WTC11 (cell line): ENCODE results near the gene ANKRD66. TPM values are rescaled to one million over a fixed set of nuclear protein-coding genes. Genes with fewer than 3 reads are reported as not detected.

Experiments used
- ATAC-seq: fragments of 200-7000 bp; cut with Tn5 transposase; 2 replicates; pipeline ENCODE4 v1.10.0; 2021; ENCODE audit warnings: mild to moderate bottlenecking, moderate library complexity
- CTCF ChIA-PET: fragments of 300-600 bp; sonication (Branson Sonifier 250); formaldehyde crosslinking; loops from one replicate; lab custom pipeline; 2021; ENCODE audit warnings: antibody characterized with exemption; lab: Charles Lee
- POLR2A ChIA-PET: fragments of 350-600 bp; sonication (Branson Sonifier 250); formaldehyde crosslinking; loops from one replicate; lab custom pipeline; 2021; ENCODE audit warnings: antibody characterized with exemption; lab: Charles Lee
- DNase-seq: peaks from one replicate; pipeline ENCODE4 v3.0.0; 2021; ENCODE audit warnings: low spot score
- H3K27ac Mint-ChIP-seq: 2 replicates; pipeline ENCODE4 v1.8.0; 2021; ENCODE audit warnings: mixed read lengths
- H3K27me3 Mint-ChIP-seq: 2 replicates; pipeline ENCODE4 v1.8.0; 2021; ENCODE audit warnings: low read depth, mild to moderate bottlenecking, moderate library complexity, mixed read lengths
- H3K36me3 Mint-ChIP-seq: 2 replicates; pipeline ENCODE4 v1.8.0; 2021; ENCODE audit warnings: mixed read lengths
- H3K4me1 Mint-ChIP-seq: 2 replicates; pipeline ENCODE4 v1.8.0; 2022; ENCODE audit warnings: mixed read lengths
- H3K4me3 Mint-ChIP-seq: 2 replicates; pipeline ENCODE4 v1.8.0; 2021; ENCODE audit warnings: mild to moderate bottlenecking, moderate library complexity, mixed read lengths
- H3K9me3 Mint-ChIP-seq: 2 replicates; pipeline ENCODE4 v1.8.0; 2021; ENCODE audit warnings: mixed read lengths
- AR ChIP-seq: fragments of 250-450 bp; sonication (Bioruptor Pico); IDR thresholded peaks from 2 replicates; pipeline ENCODE4 v1.9.0; 2021; ENCODE audit warnings: mild to moderate bottlenecking
- ATF6 ChIP-seq: sonication (generic); formaldehyde crosslinking; IDR thresholded peaks from 2 replicates; pipeline ENCODE4 v1.8.1; 2023; ENCODE audit warnings: mild to moderate bottlenecking, missing genetic modification reagents
- E2F5 ChIP-seq: sonication (generic); formaldehyde crosslinking; IDR thresholded peaks from 2 replicates; pipeline ENCODE4 v1.8.1; 2022; ENCODE audit warnings: mild to moderate bottlenecking, moderate library complexity, missing genetic modification reagents
- ESRRA ChIP-seq: sonication (generic); formaldehyde crosslinking; IDR thresholded peaks from 2 replicates; pipeline ENCODE4 v1.8.1; 2022; ENCODE audit warnings: mild to moderate bottlenecking, missing genetic modification reagents, borderline replicate concordance
- GTF2I ChIP-seq: fragments of 250-450 bp; sonication (Bioruptor Pico); conservative IDR thresholded peaks from 2 replicates; pipeline ENCODE4 v1.4.0; 2021; ENCODE audit warnings: mild to moderate bottlenecking
- IRF2 ChIP-seq: sonication (generic); formaldehyde crosslinking; IDR thresholded peaks from 2 replicates; pipeline ENCODE4 v1.8.0; 2022; ENCODE audit warnings: low read depth, missing genetic modification reagents, borderline replicate concordance
- NR1H2 ChIP-seq: sonication (generic); formaldehyde crosslinking; IDR thresholded peaks from 2 replicates; pipeline ENCODE4 v1.9.0; 2021; ENCODE audit warnings: mild to moderate bottlenecking, moderate library complexity, missing genetic modification reagents
- RELA ChIP-seq: sonication (generic); formaldehyde crosslinking; IDR thresholded peaks from 2 replicates; pipeline ENCODE4 v1.8.1; 2022; ENCODE audit warnings: missing genetic modification reagents, mild to moderate bottlenecking, borderline replicate concordance
- SMAD3 ChIP-seq: sonication (generic); formaldehyde crosslinking; IDR thresholded peaks from 2 replicates; pipeline ENCODE4 v1.8.0; 2022; ENCODE audit warnings: missing genetic modification reagents, mild to moderate bottlenecking, borderline replicate concordance
- TP53 ChIP-seq: sonication (generic); formaldehyde crosslinking; IDR thresholded peaks from 2 replicates; pipeline ENCODE4 v1.8.1; 2023; ENCODE audit warnings: mild to moderate bottlenecking, missing genetic modification reagents
- USF2 ChIP-seq: sonication (generic); formaldehyde crosslinking; IDR thresholded peaks from 2 replicates; pipeline ENCODE4 v1.8.1; 2023; ENCODE audit warnings: mild to moderate bottlenecking, missing genetic modification reagents, moderate library complexity
- ZNF232 ChIP-seq: sonication (generic); formaldehyde crosslinking; IDR thresholded peaks from 2 replicates; pipeline ENCODE4 v1.8.0; 2022; ENCODE audit warnings: mild to moderate bottlenecking, missing genetic modification reagents
- ZNF263 ChIP-seq: sonication (generic); formaldehyde crosslinking; IDR thresholded peaks from 2 replicates; pipeline ENCODE4 v1.8.1; 2022; ENCODE audit warnings: low read depth, mild to moderate bottlenecking, moderate library complexity, missing genetic modification reagents
- ZNF532 ChIP-seq: fragments of 250-450 bp; sonication (Bioruptor Pico); IDR thresholded peaks from 2 replicates; pipeline ENCODE4 v1.9.0; 2021; ENCODE audit warnings: mild to moderate bottlenecking, borderline replicate concordance
- total RNA-seq: library from RNA; stranded (reverse); gene quantifications from 3 replicates; pipeline ENCODE4 v1.2.3, GENCODE V29; 2021
- TF ChIP-seq, protein P1 (sequence below): sonication (generic); formaldehyde crosslinking; IDR thresholded peaks from 2 replicates; pipeline ENCODE4 v1.8.1; 2023; ENCODE audit warnings: mild to moderate bottlenecking, missing genetic modification reagents, borderline replicate concordance
- TF ChIP-seq, protein P2 (sequence below): sonication (generic); formaldehyde crosslinking; IDR thresholded peaks from 2 replicates; pipeline ENCODE4 v1.8.0; 2022; ENCODE audit warnings: mild to moderate bottlenecking, missing genetic modification reagents
- TF ChIP-seq, protein P3 (sequence below): sonication (generic); formaldehyde crosslinking; IDR thresholded peaks from 2 replicates; pipeline ENCODE4 v1.8.1; 2022; ENCODE audit warnings: mild to moderate bottlenecking, missing genetic modification reagents, moderate library complexity, borderline replicate concordance

Gene ANKRD66
- total RNA-seq, 1 experiment from 2014 or later = not detected

- TF ChIP-seq ZNF532 = no peak
- no peak for TF ChIP-seq AR (CRISPR knock-in tag)
- TF ChIP-seq NR1H2 = no peak
Measured at GRCh38 chr6:46757214-46757596, 10.5 kb downstream of the ANKRD66 start (continued).

GRCh38 chr6:46758960-46759753 is 12.4 kb downstream of the ANKRD66 start:
- Mint-ChIP-seq H3K9me3 (peaks cover 6% of the 10 kb centered on the region; the same call in 1 of the 2 replicates), H3K27ac (no peak overlapping the region), H3K27me3 (no peaks in the 10 kb centered on the region), H3K36me3 (no peaks in the 10 kb centered on the region; the same call in 1 of the 2 replicates), H3K4me3 (no peak overlapping the region), H3K4me1 (no peaks in the 10 kb centered on the region)
- ChIA-PET POLR2A (no interaction called here), CTCF (no interaction called here)
- ATAC-seq (no peak), DNase-seq (no peak)
- TF ChIP-seq TP53 (CRISPR knock-in tag) (no peak), IRF2 (no peak), SMAD3 (CRISPR knock-in tag) (no peak), ZNF263 (no peak), USF2 (CRISPR knock-in tag) (no peak), ZNF232 (CRISPR knock-in tag) (no peak), ATF6 (CRISPR knock-in tag) (no peak), GTF2I (CRISPR knock-in tag) (no peak), E2F5 (CRISPR knock-in tag) (no peak), ESRRA (CRISPR knock-in tag) (no peak), RELA (CRISPR knock-in tag) (no peak)
- TF ChIP-seq, protein P1, sequence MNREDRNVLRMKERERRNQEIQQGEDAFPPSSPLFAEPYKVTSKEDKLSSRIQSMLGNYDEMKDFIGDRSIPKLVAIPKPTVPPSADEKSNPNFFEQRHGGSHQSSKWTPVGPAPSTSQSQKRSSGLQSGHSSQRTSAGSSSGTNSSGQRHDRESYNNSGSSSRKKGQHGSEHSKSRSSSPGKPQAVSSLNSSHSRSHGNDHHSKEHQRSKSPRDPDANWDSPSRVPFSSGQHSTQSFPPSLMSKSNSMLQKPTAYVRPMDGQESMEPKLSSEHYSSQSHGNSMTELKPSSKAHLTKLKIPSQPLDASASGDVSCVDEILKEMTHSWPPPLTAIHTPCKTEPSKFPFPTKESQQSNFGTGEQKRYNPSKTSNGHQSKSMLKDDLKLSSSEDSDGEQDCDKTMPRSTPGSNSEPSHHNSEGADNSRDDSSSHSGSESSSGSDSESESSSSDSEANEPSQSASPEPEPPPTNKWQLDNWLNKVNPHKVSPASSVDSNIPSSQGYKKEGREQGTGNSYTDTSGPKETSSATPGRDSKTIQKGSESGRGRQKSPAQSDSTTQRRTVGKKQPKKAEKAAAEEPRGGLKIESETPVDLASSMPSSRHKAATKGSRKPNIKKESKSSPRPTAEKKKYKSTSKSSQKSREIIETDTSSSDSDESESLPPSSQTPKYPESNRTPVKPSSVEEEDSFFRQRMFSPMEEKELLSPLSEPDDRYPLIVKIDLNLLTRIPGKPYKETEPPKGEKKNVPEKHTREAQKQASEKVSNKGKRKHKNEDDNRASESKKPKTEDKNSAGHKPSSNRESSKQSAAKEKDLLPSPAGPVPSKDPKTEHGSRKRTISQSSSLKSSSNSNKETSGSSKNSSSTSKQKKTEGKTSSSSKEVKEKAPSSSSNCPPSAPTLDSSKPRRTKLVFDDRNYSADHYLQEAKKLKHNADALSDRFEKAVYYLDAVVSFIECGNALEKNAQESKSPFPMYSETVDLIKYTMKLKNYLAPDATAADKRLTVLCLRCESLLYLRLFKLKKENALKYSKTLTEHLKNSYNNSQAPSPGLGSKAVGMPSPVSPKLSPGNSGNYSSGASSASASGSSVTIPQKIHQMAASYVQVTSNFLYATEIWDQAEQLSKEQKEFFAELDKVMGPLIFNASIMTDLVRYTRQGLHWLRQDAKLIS (CRISPR knock-in tag) = no peak
- TF ChIP-seq, protein P2, sequence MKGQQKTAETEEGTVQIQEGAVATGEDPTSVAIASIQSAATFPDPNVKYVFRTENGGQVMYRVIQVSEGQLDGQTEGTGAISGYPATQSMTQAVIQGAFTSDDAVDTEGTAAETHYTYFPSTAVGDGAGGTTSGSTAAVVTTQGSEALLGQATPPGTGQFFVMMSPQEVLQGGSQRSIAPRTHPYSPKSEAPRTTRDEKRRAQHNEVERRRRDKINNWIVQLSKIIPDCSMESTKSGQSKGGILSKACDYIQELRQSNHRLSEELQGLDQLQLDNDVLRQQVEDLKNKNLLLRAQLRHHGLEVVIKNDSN (CRISPR knock-in tag) = no peak
- TF ChIP-seq, protein P3, sequence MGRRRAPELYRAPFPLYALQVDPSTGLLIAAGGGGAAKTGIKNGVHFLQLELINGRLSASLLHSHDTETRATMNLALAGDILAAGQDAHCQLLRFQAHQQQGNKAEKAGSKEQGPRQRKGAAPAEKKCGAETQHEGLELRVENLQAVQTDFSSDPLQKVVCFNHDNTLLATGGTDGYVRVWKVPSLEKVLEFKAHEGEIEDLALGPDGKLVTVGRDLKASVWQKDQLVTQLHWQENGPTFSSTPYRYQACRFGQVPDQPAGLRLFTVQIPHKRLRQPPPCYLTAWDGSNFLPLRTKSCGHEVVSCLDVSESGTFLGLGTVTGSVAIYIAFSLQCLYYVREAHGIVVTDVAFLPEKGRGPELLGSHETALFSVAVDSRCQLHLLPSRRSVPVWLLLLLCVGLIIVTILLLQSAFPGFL (CRISPR knock-in tag) = no peak
